ENCODE data around the gene LYZL2. TPM values are rescaled to one million over a fixed set of nuclear protein-coding genes. Genes with fewer than 3 reads are reported as not detected.

LYZL2 gene
- total and polyA plus RNA-seq, 9 of the 15 experiments (the other 6 are each of a cell fraction or from before 2014, with no cell fraction given): not detected

DNA sequence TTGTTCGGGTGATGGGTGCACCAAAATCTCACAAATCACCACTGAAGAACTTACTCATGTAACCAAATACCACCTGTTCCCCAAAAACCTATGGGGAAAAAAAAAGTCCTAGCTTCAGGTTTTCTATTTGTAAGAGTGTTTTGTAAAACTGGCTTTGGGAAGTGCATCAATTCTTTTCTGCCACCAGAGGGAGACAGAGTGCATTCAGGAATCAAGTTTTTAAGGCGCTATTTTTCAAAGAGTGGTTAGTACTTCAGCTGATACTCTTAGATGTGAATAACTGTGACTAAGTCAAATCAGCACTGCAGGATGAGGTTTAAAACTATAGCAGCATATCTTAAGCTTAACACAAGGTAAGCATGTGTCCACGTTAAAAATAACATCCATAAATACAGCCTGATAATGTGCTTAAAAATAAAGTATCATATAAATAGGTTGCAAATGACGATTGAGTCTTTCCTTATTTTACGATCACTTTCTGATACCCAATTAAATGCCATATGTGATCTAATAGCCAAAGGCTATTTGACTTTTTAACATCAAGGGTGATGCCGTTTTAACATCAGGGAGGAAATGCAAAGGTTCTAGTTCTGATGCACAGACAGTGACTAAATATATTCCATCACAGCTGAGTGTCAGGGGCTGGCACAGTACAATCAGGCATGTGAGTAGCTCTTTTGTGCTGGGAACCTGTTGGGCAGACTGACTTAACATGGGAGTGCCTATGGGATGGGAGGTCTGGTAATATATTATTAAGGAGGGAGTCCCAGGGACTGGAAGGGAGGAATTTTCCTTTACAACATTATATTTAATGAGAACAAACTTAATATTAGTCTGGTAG is 10.6 kb upstream of the LYZL2 start (continued):
- no peak for TF ChIP-seq TBP (optimal IDR thresholded peaks at IDR 0.05; ENCODE audit: low read depth, low read length)
- TF ChIP-seq SMC3 (conservative IDR thresholded peaks at IDR 0.05; ENCODE audit: insufficient read depth, low read depth, low read length): peak; percentile 54
- TF ChIP-seq, protein P1, sequence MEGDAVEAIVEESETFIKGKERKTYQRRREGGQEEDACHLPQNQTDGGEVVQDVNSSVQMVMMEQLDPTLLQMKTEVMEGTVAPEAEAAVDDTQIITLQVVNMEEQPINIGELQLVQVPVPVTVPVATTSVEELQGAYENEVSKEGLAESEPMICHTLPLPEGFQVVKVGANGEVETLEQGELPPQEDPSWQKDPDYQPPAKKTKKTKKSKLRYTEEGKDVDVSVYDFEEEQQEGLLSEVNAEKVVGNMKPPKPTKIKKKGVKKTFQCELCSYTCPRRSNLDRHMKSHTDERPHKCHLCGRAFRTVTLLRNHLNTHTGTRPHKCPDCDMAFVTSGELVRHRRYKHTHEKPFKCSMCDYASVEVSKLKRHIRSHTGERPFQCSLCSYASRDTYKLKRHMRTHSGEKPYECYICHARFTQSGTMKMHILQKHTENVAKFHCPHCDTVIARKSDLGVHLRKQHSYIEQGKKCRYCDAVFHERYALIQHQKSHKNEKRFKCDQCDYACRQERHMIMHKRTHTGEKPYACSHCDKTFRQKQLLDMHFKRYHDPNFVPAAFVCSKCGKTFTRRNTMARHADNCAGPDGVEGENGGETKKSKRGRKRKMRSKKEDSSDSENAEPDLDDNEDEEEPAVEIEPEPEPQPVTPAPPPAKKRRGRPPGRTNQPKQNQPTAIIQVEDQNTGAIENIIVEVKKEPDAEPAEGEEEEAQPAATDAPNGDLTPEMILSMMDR (IDR thresholded peaks at IDR 0.05 in 2 of 3, conservative IDR thresholded peaks at IDR 0.05 in 1 of 3; ENCODE audit: insufficient read depth in 2 of 3, low read depth in 1 of 3, low read length in 3 of 3): peak; percentile 66 to 85 (median 72); a peak in 5 of 6 replicates
- no peak for TF ChIP-seq ZNF384 (IDR thresholded peaks at IDR 0.05; ENCODE audit: low read depth, low read length)
- TF ChIP-seq, protein P2, sequence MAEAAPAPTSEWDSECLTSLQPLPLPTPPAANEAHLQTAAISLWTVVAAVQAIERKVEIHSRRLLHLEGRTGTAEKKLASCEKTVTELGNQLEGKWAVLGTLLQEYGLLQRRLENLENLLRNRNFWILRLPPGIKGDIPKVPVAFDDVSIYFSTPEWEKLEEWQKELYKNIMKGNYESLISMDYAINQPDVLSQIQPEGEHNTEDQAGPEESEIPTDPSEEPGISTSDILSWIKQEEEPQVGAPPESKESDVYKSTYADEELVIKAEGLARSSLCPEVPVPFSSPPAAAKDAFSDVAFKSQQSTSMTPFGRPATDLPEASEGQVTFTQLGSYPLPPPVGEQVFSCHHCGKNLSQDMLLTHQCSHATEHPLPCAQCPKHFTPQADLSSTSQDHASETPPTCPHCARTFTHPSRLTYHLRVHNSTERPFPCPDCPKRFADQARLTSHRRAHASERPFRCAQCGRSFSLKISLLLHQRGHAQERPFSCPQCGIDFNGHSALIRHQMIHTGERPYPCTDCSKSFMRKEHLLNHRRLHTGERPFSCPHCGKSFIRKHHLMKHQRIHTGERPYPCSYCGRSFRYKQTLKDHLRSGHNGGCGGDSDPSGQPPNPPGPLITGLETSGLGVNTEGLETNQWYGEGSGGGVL (CRISPR knock-in tag; IDR thresholded peaks at IDR 0.05): no peak
- TF ChIP-seq ZFP36 (IDR thresholded peaks at IDR 0.05; ENCODE audit: low read depth, low read length, partially characterized antibody): peak; percentile 19
- TF ChIP-seq GABPB1 (CRISPR knock-in tag; IDR thresholded peaks at IDR 0.05): no peak
- no peak for TF ChIP-seq ZNF197 (CRISPR knock-in tag; IDR thresholded peaks at IDR 0.05; ENCODE audit: low read depth)
- TF ChIP-seq ZFPM2 (CRISPR knock-in tag; IDR thresholded peaks at IDR 0.05): no peak
- TF ChIP-seq, protein P3, sequence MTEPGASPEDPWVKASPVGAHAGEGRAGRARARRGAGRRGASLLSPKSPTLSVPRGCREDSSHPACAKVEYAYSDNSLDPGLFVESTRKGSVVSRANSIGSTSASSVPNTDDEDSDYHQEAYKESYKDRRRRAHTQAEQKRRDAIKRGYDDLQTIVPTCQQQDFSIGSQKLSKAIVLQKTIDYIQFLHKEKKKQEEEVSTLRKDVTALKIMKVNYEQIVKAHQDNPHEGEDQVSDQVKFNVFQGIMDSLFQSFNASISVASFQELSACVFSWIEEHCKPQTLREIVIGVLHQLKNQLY (CRISPR knock-in tag; conservative IDR thresholded peaks at IDR 0.05): no peak
- TF ChIP-seq, protein P4, sequence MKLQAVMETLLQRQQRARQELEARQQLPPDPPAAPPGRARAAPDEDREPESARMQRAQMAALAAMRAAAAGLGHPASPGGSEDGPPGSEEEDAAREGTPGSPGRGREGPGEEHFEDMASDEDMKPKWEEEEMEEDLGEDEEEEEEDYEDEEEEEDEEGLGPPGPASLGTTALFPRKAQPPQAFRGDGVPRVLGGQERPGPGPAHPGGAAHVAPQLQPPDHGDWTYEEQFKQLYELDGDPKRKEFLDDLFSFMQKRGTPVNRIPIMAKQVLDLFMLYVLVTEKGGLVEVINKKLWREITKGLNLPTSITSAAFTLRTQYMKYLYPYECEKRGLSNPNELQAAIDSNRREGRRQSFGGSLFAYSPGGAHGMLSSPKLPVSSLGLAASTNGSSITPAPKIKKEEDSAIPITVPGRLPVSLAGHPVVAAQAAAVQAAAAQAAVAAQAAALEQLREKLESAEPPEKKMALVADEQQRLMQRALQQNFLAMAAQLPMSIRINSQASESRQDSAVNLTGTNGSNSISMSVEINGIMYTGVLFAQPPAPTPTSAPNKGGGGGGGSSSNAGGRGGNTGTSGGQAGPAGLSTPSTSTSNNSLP (IDR thresholded peaks at IDR 0.05; ENCODE audit: borderline replicate concordance, low read depth, low read length): no peak
- no peak for TF ChIP-seq EP400 (IDR thresholded peaks at IDR 0.05)
- TF ChIP-seq NCOR1 (IDR thresholded peaks at IDR 0.05): no peak
- no peak for TF ChIP-seq ZNF239 (CRISPR knock-in tag; IDR thresholded peaks at IDR 0.05)
- no peak for TF ChIP-seq SMARCE1 (IDR thresholded peaks at IDR 0.05)
- peak; percentile 23; the same call in 1 of the 2 replicates for TF ChIP-seq JUND (IDR thresholded peaks at IDR 0.05; ENCODE audit: borderline replicate concordance, low read depth, low read length)
- no peak for TF ChIP-seq JUND (tag; IDR thresholded peaks at IDR 0.05; ENCODE audit: borderline replicate concordance, low read depth, low read length)
- TF ChIP-seq ZNF431 (CRISPR knock-in tag; IDR thresholded peaks at IDR 0.05): no peak
- TF ChIP-seq HLTF (IDR thresholded peaks at IDR 0.05): no peak
- TF ChIP-seq TCFL5 (CRISPR knock-in tag; conservative IDR thresholded peaks at IDR 0.05): no peak
- TF ChIP-seq, protein P5, sequence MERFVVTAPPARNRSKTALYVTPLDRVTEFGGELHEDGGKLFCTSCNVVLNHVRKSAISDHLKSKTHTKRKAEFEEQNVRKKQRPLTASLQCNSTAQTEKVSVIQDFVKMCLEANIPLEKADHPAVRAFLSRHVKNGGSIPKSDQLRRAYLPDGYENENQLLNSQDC (CRISPR knock-in tag; IDR thresholded peaks at IDR 0.05): no peak
- no peak for TF ChIP-seq TAF15 (IDR thresholded peaks at IDR 0.05; ENCODE audit: low read depth, low read length)
